SK-MEL-5 (cell line): ENCODE data around the gene SPATA4. TPM values are rescaled to one million over a fixed set of nuclear protein-coding genes. Genes with fewer than 3 reads are reported as not detected.

Experiments used
- DNase-seq: peaks from one replicate; pipeline ENCODE4 v3.0.0-alpha.2; 2016; ENCODE audit warnings: low read depth, low spot score
- in situ Hi-C: cut with HindIII; loops from 2 replicates; pipeline ENCODE4 v1.10.0; 2016; ENCODE audit warnings: low sequenced_read_pairs, high pct_unique_total_duplicates, low pct_unique_long_range_greater_than_20kb
- total RNA-seq: library from RNA; depleted of rRNA; stranded (reverse); fragments of >200 nt; shearing (Covaris generic); gene quantifications from 2 replicates; pipeline ENCODE4 v1.2.3, GENCODE V29; 2014; rRNA removed

Gene SPATA4
- total RNA-seq, 1 experiment from 2014 or later = not detected

DNA sequence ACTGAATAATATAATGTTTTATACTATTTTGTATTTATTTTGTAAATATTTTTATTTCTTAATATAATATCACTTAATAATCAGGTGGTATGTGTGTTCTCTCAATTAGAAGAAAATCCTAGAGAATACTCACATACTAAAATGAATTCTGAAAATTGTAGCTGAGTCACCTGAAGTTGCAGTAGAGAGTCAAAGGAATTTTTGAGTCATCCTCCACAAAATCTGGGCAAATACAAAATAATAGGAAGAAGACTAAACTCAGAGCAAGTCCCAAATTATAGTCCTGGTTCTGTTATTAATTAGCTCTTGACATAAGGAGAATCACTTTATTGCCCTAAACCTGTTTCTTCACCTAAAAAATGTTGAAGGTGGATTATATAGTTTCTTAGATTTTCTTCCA is 57.8 kb downstream of the SPATA4 start:
- in situ Hi-C loops = no loop called here
- DNase-seq = no peak

DNA sequence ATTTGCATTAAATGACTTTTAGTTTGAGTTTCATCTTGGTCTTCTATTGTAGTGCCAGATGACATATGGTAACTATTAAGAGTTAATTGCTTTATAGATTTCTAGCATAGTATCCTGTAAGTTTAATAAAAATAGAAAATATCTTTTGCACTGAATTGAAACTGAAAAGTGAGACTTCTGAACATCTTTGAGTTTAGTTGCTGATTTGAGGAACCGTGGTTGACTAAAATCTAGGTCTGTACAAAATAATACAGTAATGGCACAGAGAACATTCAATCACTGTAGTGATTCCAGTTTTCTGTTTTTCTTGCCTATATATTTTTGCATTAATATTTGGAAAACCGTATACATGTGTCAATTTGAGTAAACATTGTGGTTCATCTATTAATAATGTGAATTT is 60.7 kb downstream of the SPATA4 start:
- in situ Hi-C loops = no loop called here
- no peak for DNase-seq

Other genes with a start within 250 kb of the SPATA4 start
- gene WDR17, start 129.7 kb downstream of the SPATA4 start, total RNA-seq = 9.9 and 10.7 TPM in 2 replicates
- 4.2 and 5.2 TPM in 2 replicates for gene ASB5, start 73.6 kb upstream of the SPATA4 start, total RNA-seq
- 157 and 169 TPM in 2 replicates for gene SPCS3, start 124.4 kb upstream of the SPATA4 start, total RNA-seq